WERI-Rb-1 (cell line): ENCODE data around the gene TMEM95.

Experiments used
- DNase-seq: peaks from one replicate; pipeline ENCODE4 v3.0.0-alpha.2; 2020
- H3K27ac ChIP-seq: fragments of 250-450 bp; sonication (Bioruptor Pico); 2 replicates; pipeline ENCODE4 v1.5.1; 2020; ENCODE audit warnings: mild to moderate bottlenecking, moderate library complexity
- H3K27me3 ChIP-seq: fragments of 250-450 bp; sonication (Bioruptor Pico); 2 replicates; pipeline ENCODE4 v1.5.1; 2021; ENCODE audit warnings: mild to moderate bottlenecking, low read depth, moderate library complexity; ENCODE audit not compliant: insufficient read depth, severe bottlenecking
- H3K36me3 ChIP-seq: fragments of 250-450 bp; sonication (Bioruptor Pico); 2 replicates; pipeline ENCODE4 v1.5.1; 2020; ENCODE audit warnings: mild to moderate bottlenecking, moderate library complexity
- H3K4me3 ChIP-seq: 2 replicates; pipeline ENCODE4 v1.5.1; 2011; ENCODE audit warnings: low read depth, mild to moderate bottlenecking, control low read depth, low read length
- H3K9me3 ChIP-seq: fragments of 250-450 bp; sonication (Bioruptor Pico); 2 replicates; pipeline ENCODE4 v1.5.1; 2021; ENCODE audit warnings: mild to moderate bottlenecking, moderate library complexity; ENCODE audit not compliant: severe bottlenecking
- CTCF ChIP-seq: IDR thresholded peaks from 2 replicates; pipeline ENCODE4 v1.5.1; 2011; ENCODE audit warnings: low read depth, mild to moderate bottlenecking, control low read depth, inconsistent platforms, low read length

The TMEM95 gene

GRCh38 chr17:7351665-7352502 is 3.1 kb upstream of the TMEM95 start, which contains the start of gene KCTD11:
KCTD11 (plus strand) TSS chr17:7352162.
- Histone ChIP-seq H3K9me3 (no peaks in the 10 kb centered on the region), H3K36me3 (no peaks in the 10 kb centered on the region), H3K4me3 (peak within 1 kb of the TSS; percentile 48), H3K27me3 (no peaks in the 10 kb centered on the region), H3K27ac (peak within 1 kb of the TSS; percentile 73)
- DNase-seq: peak; percentile 86
- peak; percentile 78 for TF ChIP-seq CTCF

- Histone ChIP-seq H3K27me3 (no peaks in the 10 kb centered on the region), H3K27ac (no peak overlapping the region), H3K4me3 (peak overlapping the region; percentile 48), H3K36me3 (no peaks in the 10 kb centered on the region), H3K9me3 (no peaks in the 10 kb centered on the region)
- DNase-seq: no peak
- no peak for TF ChIP-seq CTCF
These were observed 2.5 kb upstream of the TMEM95 start for GRCh38 chr17:7352503-7352889.

GRCh38 chr17:7352910-7353635 is 1.9 kb upstream of the TMEM95 start:
- no peak overlapping the region for H3K27ac ChIP-seq
- no peak for DNase-seq
- H3K4me3 ChIP-seq: no peak overlapping the region

GRCh38 chr17:7354262-7354843 is 603 bp upstream of the TMEM95 start:
- Histone ChIP-seq H3K27ac (no peak overlapping the region), H3K36me3 (no peaks in the 10 kb centered on the region), H3K4me3 (no peak overlapping the region), H3K9me3 (no peaks in the 10 kb centered on the region), H3K27me3 (no peaks in the 10 kb centered on the region)
- no peak for TF ChIP-seq CTCF
- no peak for DNase-seq

More at GRCh38 chr17:7352910-7353635, 1.9 kb upstream of the TMEM95 start:
- Histone ChIP-seq H3K27me3 (no peaks in the 10 kb centered on the region), H3K36me3 (no peaks in the 10 kb centered on the region), H3K9me3 (no peaks in the 10 kb centered on the region)
- no peak for TF ChIP-seq CTCF

- Histone ChIP-seq H3K4me3 (no peak overlapping the region), H3K36me3 (no peaks in the 10 kb centered on the region), H3K27me3 (no peaks in the 10 kb centered on the region), H3K27ac (no peak overlapping the region), H3K9me3 (no peaks in the 10 kb centered on the region)
- TF ChIP-seq CTCF: no peak
- DNase-seq: no peak
These were observed 617 bp downstream of the TMEM95 start for GRCh38 chr17:7355573-7355972.
